HepG2 (cell line): ENCODE results near the gene MAEA.
A peak's percentile ranks its signal among the peaks of the same experiment; 100 is the strongest.

Source experiments
- BCL3 ChIP-seq: sonication (generic); formaldehyde crosslinking; IDR thresholded peaks from 2 replicates; pipeline ENCODE4 v1.5.1; 2020; ENCODE audit warnings: mild to moderate bottlenecking, missing genetic modification reagents, moderate library complexity
- CTCF ChIP-seq: sonication (generic); formaldehyde crosslinking; IDR thresholded peaks from 2 replicates; pipeline ENCODE4 v1.5.0; 2020; ENCODE audit warnings: mild to moderate bottlenecking, missing genetic modification reagents, moderate library complexity
- ESRRA ChIP-seq: sonication (generic); formaldehyde crosslinking; IDR thresholded peaks from 2 replicates; pipeline ENCODE4 v1.5.1; 2020; ENCODE audit warnings: mild to moderate bottlenecking, low read depth, missing genetic modification reagents
- EZH2 ChIP-seq: conservative IDR thresholded peaks from 2 replicates; pipeline ENCODE4 v1.6.1; 2012; ENCODE audit warnings: mild to moderate bottlenecking, low read depth, low read length, moderate library complexity
- GTF2F1 ChIP-seq: fragments of 150-350 bp; IDR thresholded peaks from 2 replicates; pipeline ENCODE4 v1.6.1; 2014; ENCODE audit warnings: low read length
- IKZF1 ChIP-seq: fragments of 450-650 bp; IDR thresholded peaks from 2 replicates; pipeline ENCODE4 v1.7.1; 2016
- JUNB ChIP-seq: sonication (generic); formaldehyde crosslinking; IDR thresholded peaks from 2 replicates; pipeline ENCODE4 v1.8.0; 2022; ENCODE audit warnings: missing genetic modification reagents, mild to moderate bottlenecking, borderline replicate concordance
- NFIC ChIP-seq: IDR thresholded peaks from 2 replicates; pipeline ENCODE4 v1.6.1; 2012; ENCODE audit warnings: mild to moderate bottlenecking, low read length, inconsistent platforms
- NR2F6 ChIP-seq, 2 experiments: IDR thresholded peaks; 2 replicates each; pipeline ENCODE4 v1.6.1; 2016; ENCODE audit warnings: antibody characterized with exemption in 1 of 2, mild to moderate bottlenecking in 1 of 2
- ZNF274 ChIP-seq: sonication (generic); formaldehyde crosslinking; IDR thresholded peaks from 2 replicates; pipeline ENCODE4 v1.5.1; 2020; ENCODE audit warnings: mild to moderate bottlenecking, missing genetic modification reagents
- ZNF296 ChIP-seq: sonication (generic); formaldehyde crosslinking; conservative IDR thresholded peaks from 2 replicates; pipeline ENCODE4 v1.5.0; 2020; ENCODE audit warnings: mild to moderate bottlenecking, missing genetic modification reagents
- ZNF710 ChIP-seq: sonication (generic); formaldehyde crosslinking; IDR thresholded peaks from 2 replicates; pipeline ENCODE4 v1.5.0; 2020; ENCODE audit warnings: mild to moderate bottlenecking, missing genetic modification reagents, borderline replicate concordance
- ZNF879 ChIP-seq: sonication (generic); formaldehyde crosslinking; IDR thresholded peaks from 2 replicates; pipeline ENCODE4 v1.8.1; 2023; ENCODE audit warnings: missing genetic modification reagents

GRCh38 chr4:1351854-1352566 is 62.3 kb downstream of the MAEA start:
- TF ChIP-seq JUNB (CRISPR knock-in tag) (no peak), CTCF (peak; percentile 97), GTF2F1 (no peak), IKZF1 (no peak), EZH2 (no peak), NR2F6 (IDR thresholded peaks at IDR 0.05) (no peak), NR2F6 (CRISPR knock-in tag; IDR thresholded peaks at IDR 0.05) (peak; percentile 26; the same call in 1 of the 2 replicates), ZNF710 (CRISPR knock-in tag) (no peak), ZNF879 (CRISPR knock-in tag) (no peak), ESRRA (no peak), ZNF274 (CRISPR knock-in tag) (0 out of 2 replicates have a peak, but pooled peaks have one; percentile 27), BCL3 (no peak), ZNF296 (CRISPR knock-in tag) (no peak), NFIC (no peak)
